Measurements from ENCODE around the gene FGD5.

- TF ChIP-seq SIN3A (IDR thresholded peaks at IDR 0.05; ENCODE audit: borderline replicate concordance, insufficient read depth, low read length) (no peak), POLR2AphosphoS5 (IDR thresholded peaks at IDR 0.05; ENCODE audit: low read depth, low read length) (no peak), REST (IDR thresholded peaks at IDR 0.05; ENCODE audit: insufficient read depth in 1 of 2, low read depth in 2 of 2, low read length in 2 of 2) (no peak)
These were observed 157.6 kb downstream of the FGD5 start for GRCh38 chr3:14976317-14976716.

All from PFSK-1 (cell line).